Liver (tissue), 3 donors: ENCODE data around the gene PDE4B.

Experiments
- EGR1 ChIP-seq, 2 donors: IDR thresholded peaks; 2 replicates each; pipeline ENCODE4 v1.6.1; 2016 to 2018; ENCODE audit warnings: antibody characterized with exemption in 2 of 2, low read depth in 2 of 2
- FOXA1 ChIP-seq: IDR thresholded peaks from 2 replicates; pipeline ENCODE4 v1.6.1; 2016; ENCODE audit warnings: antibody characterized with exemption
- HNF4A ChIP-seq, 2 donors: conservative IDR thresholded peaks; 2 replicates each; pipeline ENCODE4 v1.6.1; 2016; ENCODE audit warnings: antibody characterized with exemption in 2 of 2, mild to moderate bottlenecking in 2 of 2
- HNF4G ChIP-seq: IDR thresholded peaks from 2 replicates; pipeline ENCODE4 v1.6.1; 2016; ENCODE audit warnings: antibody characterized with exemption
- JUND ChIP-seq, 2 donors: IDR thresholded peaks; 2 replicates each; pipeline ENCODE4 v1.6.1; 2016; ENCODE audit warnings: antibody characterized with exemption in 2 of 2
- NR2F2 ChIP-seq: IDR thresholded peaks from 2 replicates; pipeline ENCODE4 v1.6.1; 2016; ENCODE audit warnings: antibody characterized with exemption
- RAD21 ChIP-seq, 2 donors: IDR thresholded peaks; 2 replicates each; pipeline ENCODE4 v1.6.1; 2016; ENCODE audit warnings: antibody characterized with exemption in 2 of 2, mild to moderate bottlenecking in 2 of 2
- YY1 ChIP-seq: IDR thresholded peaks from 2 replicates; pipeline ENCODE4 v1.6.1; 2016; ENCODE audit warnings: antibody characterized with exemption, mild to moderate bottlenecking
- TF ChIP-seq, protein P1 (sequence below): fragments of 150-350 bp; IDR thresholded peaks from 2 replicates; pipeline ENCODE4 v1.5.1; 2017; ENCODE audit warnings: improper control_type of control experiment, low read depth, low read length; ENCODE audit not compliant: missing input control
- TF ChIP-seq, protein P2 (sequence below): IDR thresholded peaks from 2 replicates; pipeline ENCODE4 v1.6.1; 2016; ENCODE audit warnings: antibody characterized with exemption, mild to moderate bottlenecking
- donor health status: healthy.
- donor health status: healthy.

DNA sequence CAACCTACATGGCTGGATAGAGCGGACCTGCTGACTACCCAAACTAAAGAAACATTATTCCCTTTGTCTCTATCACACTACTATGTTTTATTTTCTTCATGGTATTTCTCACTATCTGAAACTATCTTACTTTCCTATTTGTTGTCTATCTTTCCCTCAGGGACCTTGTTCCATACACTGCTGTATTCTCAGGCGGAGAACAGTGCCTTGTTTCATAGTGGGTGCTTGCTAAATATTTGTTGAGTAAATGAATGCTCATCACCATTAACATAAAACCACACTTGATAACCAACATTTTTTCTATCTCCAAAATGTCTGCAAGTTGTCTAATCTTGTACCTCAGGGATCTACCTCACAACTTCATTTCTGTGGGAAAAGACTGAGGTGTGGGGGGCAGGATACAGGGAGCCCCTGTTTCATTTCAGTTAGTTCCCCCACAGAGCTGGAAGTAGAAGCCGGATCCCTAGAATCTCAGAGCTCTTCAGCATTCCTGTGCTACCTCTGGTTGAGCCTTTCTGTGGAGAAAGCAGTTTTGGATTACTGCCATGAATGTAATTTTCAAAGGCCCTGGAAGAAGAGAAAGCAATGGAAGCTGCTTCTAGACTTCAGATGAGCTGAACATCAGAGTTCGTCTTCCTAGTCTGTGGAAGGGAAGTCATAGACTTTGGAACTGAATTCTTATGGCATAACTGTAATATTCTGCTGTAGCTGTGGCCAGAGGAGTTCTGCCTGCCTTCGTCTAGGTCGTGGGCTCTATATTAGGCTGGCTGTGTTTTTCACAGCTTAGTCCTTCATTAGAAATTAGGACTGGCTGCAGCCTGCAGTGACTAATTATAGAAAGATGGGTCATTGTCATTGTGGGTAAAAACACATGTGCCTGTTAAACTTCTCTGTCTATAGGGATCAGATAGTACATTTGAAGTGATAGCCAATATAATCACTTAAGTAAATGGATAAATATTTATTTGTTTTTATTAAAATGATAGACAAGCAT is 448.1 kb downstream of the PDE4B start:
- no peak for TF ChIP-seq FOXA1
- TF ChIP-seq, protein P1, sequence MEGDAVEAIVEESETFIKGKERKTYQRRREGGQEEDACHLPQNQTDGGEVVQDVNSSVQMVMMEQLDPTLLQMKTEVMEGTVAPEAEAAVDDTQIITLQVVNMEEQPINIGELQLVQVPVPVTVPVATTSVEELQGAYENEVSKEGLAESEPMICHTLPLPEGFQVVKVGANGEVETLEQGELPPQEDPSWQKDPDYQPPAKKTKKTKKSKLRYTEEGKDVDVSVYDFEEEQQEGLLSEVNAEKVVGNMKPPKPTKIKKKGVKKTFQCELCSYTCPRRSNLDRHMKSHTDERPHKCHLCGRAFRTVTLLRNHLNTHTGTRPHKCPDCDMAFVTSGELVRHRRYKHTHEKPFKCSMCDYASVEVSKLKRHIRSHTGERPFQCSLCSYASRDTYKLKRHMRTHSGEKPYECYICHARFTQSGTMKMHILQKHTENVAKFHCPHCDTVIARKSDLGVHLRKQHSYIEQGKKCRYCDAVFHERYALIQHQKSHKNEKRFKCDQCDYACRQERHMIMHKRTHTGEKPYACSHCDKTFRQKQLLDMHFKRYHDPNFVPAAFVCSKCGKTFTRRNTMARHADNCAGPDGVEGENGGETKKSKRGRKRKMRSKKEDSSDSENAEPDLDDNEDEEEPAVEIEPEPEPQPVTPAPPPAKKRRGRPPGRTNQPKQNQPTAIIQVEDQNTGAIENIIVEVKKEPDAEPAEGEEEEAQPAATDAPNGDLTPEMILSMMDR = no peak
- TF ChIP-seq RAD21 (IDR thresholded peaks at IDR 0.05) = no peak
- TF ChIP-seq JUND (IDR thresholded peaks at IDR 0.05) = no peak
- TF ChIP-seq EGR1 (IDR thresholded peaks at IDR 0.05; ENCODE audit: low read depth in 2 of 2) = no peak
- TF ChIP-seq YY1 = no peak
- no peak for TF ChIP-seq HNF4G
- TF ChIP-seq, protein P2, sequence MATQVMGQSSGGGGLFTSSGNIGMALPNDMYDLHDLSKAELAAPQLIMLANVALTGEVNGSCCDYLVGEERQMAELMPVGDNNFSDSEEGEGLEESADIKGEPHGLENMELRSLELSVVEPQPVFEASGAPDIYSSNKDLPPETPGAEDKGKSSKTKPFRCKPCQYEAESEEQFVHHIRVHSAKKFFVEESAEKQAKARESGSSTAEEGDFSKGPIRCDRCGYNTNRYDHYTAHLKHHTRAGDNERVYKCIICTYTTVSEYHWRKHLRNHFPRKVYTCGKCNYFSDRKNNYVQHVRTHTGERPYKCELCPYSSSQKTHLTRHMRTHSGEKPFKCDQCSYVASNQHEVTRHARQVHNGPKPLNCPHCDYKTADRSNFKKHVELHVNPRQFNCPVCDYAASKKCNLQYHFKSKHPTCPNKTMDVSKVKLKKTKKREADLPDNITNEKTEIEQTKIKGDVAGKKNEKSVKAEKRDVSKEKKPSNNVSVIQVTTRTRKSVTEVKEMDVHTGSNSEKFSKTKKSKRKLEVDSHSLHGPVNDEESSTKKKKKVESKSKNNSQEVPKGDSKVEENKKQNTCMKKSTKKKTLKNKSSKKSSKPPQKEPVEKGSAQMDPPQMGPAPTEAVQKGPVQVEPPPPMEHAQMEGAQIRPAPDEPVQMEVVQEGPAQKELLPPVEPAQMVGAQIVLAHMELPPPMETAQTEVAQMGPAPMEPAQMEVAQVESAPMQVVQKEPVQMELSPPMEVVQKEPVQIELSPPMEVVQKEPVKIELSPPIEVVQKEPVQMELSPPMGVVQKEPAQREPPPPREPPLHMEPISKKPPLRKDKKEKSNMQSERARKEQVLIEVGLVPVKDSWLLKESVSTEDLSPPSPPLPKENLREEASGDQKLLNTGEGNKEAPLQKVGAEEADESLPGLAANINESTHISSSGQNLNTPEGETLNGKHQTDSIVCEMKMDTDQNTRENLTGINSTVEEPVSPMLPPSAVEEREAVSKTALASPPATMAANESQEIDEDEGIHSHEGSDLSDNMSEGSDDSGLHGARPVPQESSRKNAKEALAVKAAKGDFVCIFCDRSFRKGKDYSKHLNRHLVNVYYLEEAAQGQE = no peak
- no peak for TF ChIP-seq HNF4A (conservative IDR thresholded peaks at IDR 0.05)
- no peak for TF ChIP-seq NR2F2
